Sigmoid colon (tissue), 7 donors: ENCODE results near the gene LMBR1. TPM values are rescaled to one million over a fixed set of nuclear protein-coding genes. Genes with fewer than 3 reads are reported as not detected.
"Not testable (repeated sequence)": the region's sequence is repeated elsewhere in the genome, so short reads cannot be mapped to it uniquely, and the experiment has no call there.

Source experiments
- DNase-seq: peaks from one replicate; pipeline ENCODE4 v3.0.0-alpha.2; 2019
- H3K27ac ChIP-seq, 4 donors: fragments of 200-600 bp; sonication (generic); one replicate each; pipeline ENCODE4 v1.5.1; 2016 to 2019; ENCODE audit warnings: mild to moderate bottlenecking in 1 of 4
- H3K27me3 ChIP-seq, 3 donors: fragments of 200-600 bp; sonication (generic); one replicate each; pipeline ENCODE4 v1.5.1; 2019; ENCODE audit warnings: mild to moderate bottlenecking in 1 of 3
- H3K36me3 ChIP-seq, 4 donors: fragments of 200-600 bp; sonication (generic); one replicate each; pipeline ENCODE4 v1.5.1; 2016 to 2019
- H3K4me1 ChIP-seq, 4 donors: fragments of 200-600 bp; sonication (generic); one replicate each; pipeline ENCODE4 v1.5.1; 2017 to 2019
- H3K4me3 ChIP-seq, 4 donors: fragments of 200-600 bp; sonication (generic); one replicate each; pipeline ENCODE4 v1.5.1; 2017 to 2019; ENCODE audit warnings: mild to moderate bottlenecking in 2 of 4, moderate library complexity in 1 of 4
- H3K9me3 ChIP-seq, 4 donors: fragments of 200-600 bp in 3 of 4; sonication (generic) in 3 of 4; one replicate each; pipeline versions ENCODE4 v1.5.1 to v1.6.1; 2013 to 2019
- EP300 ChIP-seq, 4 donors: sonication (generic); formaldehyde crosslinking; IDR thresholded peaks; one replicate each; pipeline ENCODE4 v1.6.1; 2017; ENCODE audit warnings: antibody characterized with exemption in 4 of 4
- POLR2A ChIP-seq, 2 donors: fragments of 450-650 bp; IDR thresholded peaks; one replicate each; pipeline ENCODE4 v1.6.1; 2016; ENCODE audit warnings: antibody characterized with exemption in 2 of 2, mild to moderate bottlenecking in 2 of 2, moderate library complexity in 2 of 2
- POLR2AphosphoS5 ChIP-seq, 4 donors: sonication (generic); formaldehyde crosslinking; IDR thresholded peaks; one replicate each; pipeline ENCODE4 v1.6.1; 2017; ENCODE audit warnings: antibody characterized with exemption in 4 of 4
- WGBS, 2 donors: extraction: QIAGEN DNeasy Blood & Tissue Kit; methylation state at CpG; one replicate each; pipeline ENCODE4 v1.1.7; 2013; 5-methylcytosine and 5-hydroxymethylcytosine counted together
- intact Hi-C: fragments of 100-400 bp; cut with DNase I; formaldehyde crosslinking; loops from one replicate; pipeline ENCODE4 v1.15.1; 2023
- polyA plus RNA-seq, 3 donors: library from polyadenylated mRNA; stranded (reverse); fragments of 200-250 nt; gene quantifications; one replicate each; pipeline ENCODE4 v1.2.3, GENCODE V29; 2013
- total RNA-seq, 4 donors: library from RNA; depleted of rRNA; stranded (reverse); fragments of >200 nt; gene quantifications; one replicate each; pipeline ENCODE4 v1.1.0, GENCODE V29; 2016
- TF ChIP-seq, protein P1 (sequence below), 4 experiments: fragments of 450-650 bp in 3 of 4; fragments of 200-600 bp in 1 of 4; IDR thresholded peaks; one replicate each; pipeline ENCODE4 v1.5.1; 2016 to 2019; ENCODE audit warnings: antibody characterized with exemption in 4 of 4, mild to moderate bottlenecking in 3 of 4, moderate library complexity in 2 of 4
- donor health status: healthy with polysubstance abuse.
- donor health status: Bipolar disorder and iron deficiency.
- donor health status: healthy.

LMBR1 gene
- total and polyA plus RNA-seq, 7 donors, result 2.5 to 60.9 (median 43.9) TPM

DNA sequence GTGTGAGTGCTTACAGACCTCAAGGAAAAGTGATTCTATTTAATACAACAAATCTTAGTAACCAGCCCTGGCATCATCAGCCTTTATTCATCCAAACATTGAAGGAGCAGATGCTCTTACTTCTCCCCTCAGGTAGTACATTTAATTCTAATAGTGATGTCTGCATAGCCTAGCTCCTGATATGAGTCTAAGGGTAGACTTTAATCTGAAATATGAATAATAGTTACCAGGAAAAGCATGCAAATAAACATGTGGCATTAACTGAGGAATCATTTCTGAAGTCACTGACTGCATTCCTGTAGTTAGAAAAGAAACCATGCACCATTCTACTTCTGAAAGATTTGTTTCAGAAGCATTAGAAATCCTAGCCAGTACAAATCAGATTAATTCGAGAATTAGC is 25.7 kb upstream of the LMBR1 start:
- intact Hi-C loops, result no loop called here
- Histone ChIP-seq H3K9me3 (no peaks in the 10 kb centered on the region), H3K27ac (no peak overlapping the region), H3K27me3 (peaks cover 0 to 21% (median 0%) of the 10 kb centered on the region in 3 donors), H3K4me1 (peaks cover 0 to 9% (median 0%) of the 10 kb centered on the region in 4 donors), H3K36me3 (no peaks in the 10 kb centered on the region), H3K4me3 (no peak overlapping the region)
- no peak for DNase-seq
- 56 to 72% methylated on average over 1 of the region's 1 CpG for WGBS, 2 donors
- TF ChIP-seq EP300 (IDR thresholded peaks at IDR 0.05) (no peak), POLR2A (IDR thresholded peaks at IDR 0.05) (no peak), POLR2AphosphoS5 (IDR thresholded peaks at IDR 0.05) (no peak)
- TF ChIP-seq, protein P1, sequence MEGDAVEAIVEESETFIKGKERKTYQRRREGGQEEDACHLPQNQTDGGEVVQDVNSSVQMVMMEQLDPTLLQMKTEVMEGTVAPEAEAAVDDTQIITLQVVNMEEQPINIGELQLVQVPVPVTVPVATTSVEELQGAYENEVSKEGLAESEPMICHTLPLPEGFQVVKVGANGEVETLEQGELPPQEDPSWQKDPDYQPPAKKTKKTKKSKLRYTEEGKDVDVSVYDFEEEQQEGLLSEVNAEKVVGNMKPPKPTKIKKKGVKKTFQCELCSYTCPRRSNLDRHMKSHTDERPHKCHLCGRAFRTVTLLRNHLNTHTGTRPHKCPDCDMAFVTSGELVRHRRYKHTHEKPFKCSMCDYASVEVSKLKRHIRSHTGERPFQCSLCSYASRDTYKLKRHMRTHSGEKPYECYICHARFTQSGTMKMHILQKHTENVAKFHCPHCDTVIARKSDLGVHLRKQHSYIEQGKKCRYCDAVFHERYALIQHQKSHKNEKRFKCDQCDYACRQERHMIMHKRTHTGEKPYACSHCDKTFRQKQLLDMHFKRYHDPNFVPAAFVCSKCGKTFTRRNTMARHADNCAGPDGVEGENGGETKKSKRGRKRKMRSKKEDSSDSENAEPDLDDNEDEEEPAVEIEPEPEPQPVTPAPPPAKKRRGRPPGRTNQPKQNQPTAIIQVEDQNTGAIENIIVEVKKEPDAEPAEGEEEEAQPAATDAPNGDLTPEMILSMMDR (IDR thresholded peaks at IDR 0.05), result no peak

DNA sequence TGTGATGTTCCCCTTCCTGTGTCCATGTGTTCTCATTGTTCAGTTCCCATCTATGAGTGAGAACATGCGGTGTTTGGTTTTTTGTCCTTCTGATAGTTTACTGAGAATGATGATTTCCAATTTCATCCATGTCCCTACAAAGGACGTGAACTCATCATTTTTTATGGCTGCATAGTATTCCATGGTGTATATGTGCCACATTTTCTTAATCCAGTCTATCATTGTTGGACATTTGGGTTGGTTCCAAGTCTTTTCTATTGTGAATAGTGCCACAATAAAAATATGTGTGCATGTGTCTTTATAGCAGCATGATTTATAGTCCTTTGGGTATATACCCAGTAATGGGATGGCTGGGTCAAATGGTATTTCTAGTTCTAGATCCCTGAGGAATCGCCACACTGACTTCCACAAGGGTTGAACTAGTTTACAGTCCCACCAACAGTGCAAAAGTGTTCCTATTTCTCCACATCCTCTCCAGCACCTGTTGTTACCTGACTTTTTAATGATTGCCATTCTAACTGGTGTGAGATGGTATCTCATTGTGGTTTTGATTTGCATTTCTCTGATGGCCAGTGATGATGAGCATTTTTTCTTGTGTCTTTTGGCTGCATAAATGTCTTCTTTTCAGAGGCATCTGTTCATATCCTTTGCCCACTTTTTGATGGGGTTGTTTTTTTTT is 16.7 kb upstream of the LMBR1 start:
- H3K4me1 ChIP-seq, DNase-seq, H3K27me3 ChIP-seq, H3K27ac ChIP-seq, H3K36me3 ChIP-seq, H3K9me3 ChIP-seq, intact Hi-C loops, H3K4me3 ChIP-seq: not testable (repeated sequence)
- WGBS, 2 donors, result 57 to 76% methylated on average over 3 of the region's 3 CpGs

DNA sequence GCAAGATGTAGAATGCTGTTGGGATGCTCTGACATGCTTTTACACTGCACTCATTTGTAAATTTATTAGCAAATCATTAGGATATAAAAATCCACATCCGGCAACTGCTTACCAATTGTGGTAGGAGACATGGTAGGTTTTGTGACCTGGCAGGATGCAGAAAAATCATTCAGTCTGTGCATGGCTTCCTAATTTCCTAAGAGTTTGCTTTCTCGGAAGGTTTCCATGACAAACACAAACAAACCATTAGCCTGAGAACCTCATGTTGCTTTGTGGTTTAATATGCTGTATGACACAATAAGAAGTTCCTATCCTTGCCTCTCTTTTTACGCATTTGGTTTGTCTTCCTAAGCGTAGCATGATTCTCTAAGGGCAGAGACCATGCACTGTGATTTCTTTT is 14.7 kb upstream of the LMBR1 start:
- no peak for DNase-seq
- TF ChIP-seq, protein P1 (IDR thresholded peaks at IDR 0.05), result no peak
- no peak for TF ChIP-seq POLR2AphosphoS5 (IDR thresholded peaks at IDR 0.05)
- no peak for TF ChIP-seq POLR2A (IDR thresholded peaks at IDR 0.05)
- no peak for TF ChIP-seq EP300 (IDR thresholded peaks at IDR 0.05)
- intact Hi-C loops, result no loop called here
- Histone ChIP-seq H3K27ac (no peak overlapping the region), H3K4me1 (no peaks in the 10 kb centered on the region), H3K27me3 (no peaks in the 10 kb centered on the region), H3K9me3 (no peaks in the 10 kb centered on the region), H3K4me3 (no peak overlapping the region), H3K36me3 (no peaks in the 10 kb centered on the region)
- WGBS, 2 donors, result 79 to 82% methylated on average over 4 of the region's 4 CpGs

DNA sequence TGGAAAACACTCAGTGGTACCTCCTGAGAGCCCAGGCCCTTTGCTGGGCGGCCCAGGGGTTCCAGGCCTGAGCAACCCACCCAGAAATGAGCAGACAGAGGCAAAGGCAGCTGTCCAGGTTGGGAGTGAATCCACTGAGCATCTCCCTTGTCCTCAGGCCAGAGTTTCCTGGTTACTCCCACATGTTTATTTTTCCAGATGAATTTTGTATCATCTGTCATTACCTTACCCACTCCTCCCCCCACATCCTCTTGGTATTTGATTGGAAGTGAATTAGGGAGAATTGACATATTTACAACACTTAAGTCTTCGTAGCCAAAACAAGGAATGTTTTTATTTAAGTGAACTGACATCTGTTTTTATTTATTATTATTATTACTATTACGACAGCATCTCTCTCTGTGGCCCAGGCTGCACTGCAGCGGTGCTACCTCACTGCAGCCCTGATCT is 13.2 kb upstream of the LMBR1 start:
- TF ChIP-seq, protein P1 (IDR thresholded peaks at IDR 0.05), result no peak
- no peak for TF ChIP-seq EP300 (IDR thresholded peaks at IDR 0.05)
- TF ChIP-seq POLR2A (IDR thresholded peaks at IDR 0.05), result no peak
- no peak for TF ChIP-seq POLR2AphosphoS5 (IDR thresholded peaks at IDR 0.05)
- Histone ChIP-seq H3K36me3 (no peaks in the 10 kb centered on the region), H3K4me3 (no peak overlapping the region), H3K27me3 (peaks cover 0 to under 1% (median 0%) of the 10 kb centered on the region in 3 donors), H3K4me1 (no peaks in the 10 kb centered on the region), H3K27ac (no peak overlapping the region), H3K9me3 (no peaks in the 10 kb centered on the region)
- DNase-seq, result no peak
- intact Hi-C loops, result no loop called here
- WGBS, 2 donors, result 79 to 80% methylated on average over 4 of the region's 4 CpGs

DNA sequence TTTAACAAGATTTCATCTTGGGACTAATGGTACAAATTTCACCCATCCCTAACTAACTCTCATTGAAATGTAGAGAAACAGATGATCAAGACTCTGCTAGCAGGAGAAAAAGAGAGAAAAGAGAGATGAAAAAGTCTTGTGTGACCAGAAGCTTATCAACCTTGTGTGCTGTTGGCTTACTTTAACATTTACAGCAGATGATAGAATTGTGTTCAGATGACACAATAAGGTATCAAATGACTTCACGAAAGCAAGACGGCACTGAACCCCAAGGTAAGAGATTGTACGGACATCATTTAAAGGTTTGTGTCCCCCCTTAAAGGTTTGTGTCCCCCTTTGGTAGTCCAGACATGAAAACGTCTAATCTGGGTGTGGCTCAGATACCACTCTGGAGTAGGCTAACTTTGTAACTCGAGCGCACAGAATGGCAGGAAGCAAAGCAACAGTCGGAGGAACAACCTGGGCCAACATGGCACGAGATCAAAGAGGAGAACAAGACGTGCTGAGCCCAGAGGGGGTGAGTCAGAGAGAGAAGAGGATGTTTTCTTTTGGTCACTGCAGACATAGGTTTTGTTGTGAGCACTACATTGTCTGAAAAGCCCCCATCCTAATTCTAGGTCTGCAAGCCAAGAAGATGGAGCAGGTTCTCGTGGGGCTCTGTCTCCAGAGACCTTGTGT is 10.4 kb upstream of the LMBR1 start:
- Histone ChIP-seq H3K9me3 (no peaks in the 10 kb centered on the region), H3K4me1 (no peaks in the 10 kb centered on the region), H3K4me3 (no peak overlapping the region), H3K27me3 (peaks cover 0 to 15% (median 0%) of the 10 kb centered on the region in 3 donors), H3K27ac (peak overlapping the region in 1 of 4 donors; percentile 46), H3K36me3 (no peaks in the 10 kb centered on the region)
- no peak for DNase-seq
- WGBS, 2 donors, result 53 to 54% methylated on average over 10 of the region's 10 CpGs
- intact Hi-C loops, result no loop called here
- TF ChIP-seq, protein P1 (IDR thresholded peaks at IDR 0.05), result no peak
- TF ChIP-seq EP300 (IDR thresholded peaks at IDR 0.05), result peak in 3 of 4 donors; percentile 11 to 56 (median 15)
- peak in 3 of 4 donors; percentile 30 to 56 (median 48) for TF ChIP-seq POLR2AphosphoS5 (IDR thresholded peaks at IDR 0.05)
- TF ChIP-seq POLR2A (IDR thresholded peaks at IDR 0.05), result no peak

DNA sequence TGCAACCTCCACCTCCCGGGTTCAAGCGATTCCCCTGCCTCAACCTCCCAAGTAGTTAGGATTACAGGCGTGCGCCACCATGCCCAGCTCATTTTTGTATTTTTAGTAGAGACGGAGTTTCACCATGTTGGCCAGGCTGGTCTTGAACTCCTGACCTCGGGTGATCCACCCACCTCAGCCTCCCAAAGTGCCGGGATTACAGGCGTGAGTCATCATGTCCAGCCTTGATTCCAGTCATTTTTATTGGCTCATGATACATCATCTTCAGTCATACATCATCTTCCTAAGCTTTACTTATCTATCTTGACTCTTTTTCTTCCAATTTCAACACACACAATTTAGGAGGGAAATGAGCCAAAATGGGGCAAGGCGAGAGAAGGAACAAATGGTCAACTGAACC is 7.1 kb upstream of the LMBR1 start:
- DNase-seq, H3K27ac ChIP-seq, H3K4me3 ChIP-seq, intact Hi-C loops, H3K4me1 ChIP-seq, H3K36me3 ChIP-seq, H3K9me3 ChIP-seq: not testable (repeated sequence)
- WGBS, 2 donors, result 75 to 90% methylated on average over 9 of the region's 9 CpGs
- H3K27me3 ChIP-seq, result peaks cover 0 to 15% (median 0%) of the 10 kb centered on the region in 3 donors
